ENCODE results near the gene HADHA.
"Not testable (repeated sequence)": the region's sequence is repeated elsewhere in the genome, so short reads cannot be mapped to it uniquely, and the experiment has no call there.

HADHA gene

GRCh38 chr2:26166541-26166940 is 77.9 kb downstream of the HADHA start:
- not testable (repeated sequence) for H3K4me1 ChIP-seq (ENCODE audit: control insufficient read depth, insufficient read depth, low read length, unreplicated experiment); H3K27ac ChIP-seq (ENCODE audit: low read depth, low read length); H3K4me3 ChIP-seq (ENCODE audit: low read depth, low read length); H3K36me3 ChIP-seq (ENCODE audit: insufficient read depth, low read length); H2AFZ ChIP-seq (ENCODE audit: low read length, unreplicated experiment); H3K27me3 ChIP-seq (ENCODE audit: insufficient read depth, low read length); H3K79me2 ChIP-seq (ENCODE audit: control insufficient read depth, insufficient read depth, low read length, unreplicated experiment)

- no peaks in the 10 kb centered on the region for H3K27me3 ChIP-seq (ENCODE audit: insufficient read depth, low read length)
- H3K27ac ChIP-seq (ENCODE audit: low read depth, low read length), result no peak overlapping the region
- H3K36me3 ChIP-seq (ENCODE audit: insufficient read depth, low read length), result no peaks in the 10 kb centered on the region
- H3K4me1 ChIP-seq (ENCODE audit: control insufficient read depth, insufficient read depth, low read length, unreplicated experiment), result no peaks in the 10 kb centered on the region
- H3K79me2 ChIP-seq (ENCODE audit: control insufficient read depth, insufficient read depth, low read length, unreplicated experiment), result no peaks in the 10 kb centered on the region
- no peak overlapping the region for H3K4me3 ChIP-seq (ENCODE audit: low read depth, low read length)
- H2AFZ ChIP-seq (ENCODE audit: low read length, unreplicated experiment), result no peak overlapping the region
These were observed 79.0 kb downstream of the HADHA start for GRCh38 chr2:26165403-26165802.

DNA sequence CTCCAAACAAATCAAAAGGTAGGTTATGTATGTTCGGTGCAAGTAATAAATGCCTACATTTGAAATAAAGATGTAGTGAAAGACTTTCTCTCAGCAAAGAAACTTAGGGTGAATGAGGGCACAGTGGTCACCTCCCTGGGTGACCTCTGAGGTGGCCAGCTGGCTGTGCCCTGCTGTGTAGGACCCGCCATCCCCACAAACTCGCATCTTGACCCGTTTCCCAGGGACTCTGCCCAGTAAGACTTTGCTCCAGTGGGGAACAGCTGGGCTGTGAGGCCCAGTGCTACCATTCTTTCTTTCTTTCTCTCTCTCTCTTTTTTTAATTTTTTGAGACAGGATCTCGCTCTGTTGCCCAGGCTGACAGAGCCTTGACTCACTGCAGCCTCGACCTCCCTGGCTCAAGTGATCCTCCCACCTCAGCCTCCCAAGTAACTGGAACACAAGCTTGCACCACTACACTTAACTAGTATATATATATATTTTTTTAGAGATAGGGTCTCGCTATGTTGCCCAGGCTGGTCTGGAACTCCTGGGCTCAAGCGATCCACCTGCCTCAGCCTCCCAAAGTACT is 79.7 kb downstream of the HADHA start:
- no peak overlapping the region for H3K27ac ChIP-seq (ENCODE audit: low read depth, low read length)
- H3K4me1 ChIP-seq (ENCODE audit: control insufficient read depth, insufficient read depth, low read length, unreplicated experiment), result no peaks in the 10 kb centered on the region
- H3K79me2 ChIP-seq (ENCODE audit: control insufficient read depth, insufficient read depth, low read length, unreplicated experiment), result no peaks in the 10 kb centered on the region
- H2AFZ ChIP-seq (ENCODE audit: low read length, unreplicated experiment), result no peak overlapping the region
- H3K4me3 ChIP-seq (ENCODE audit: low read depth, low read length), result no peak overlapping the region
- H3K36me3 ChIP-seq (ENCODE audit: insufficient read depth, low read length), result no peaks in the 10 kb centered on the region
- no peaks in the 10 kb centered on the region for H3K27me3 ChIP-seq (ENCODE audit: insufficient read depth, low read length)

DNA sequence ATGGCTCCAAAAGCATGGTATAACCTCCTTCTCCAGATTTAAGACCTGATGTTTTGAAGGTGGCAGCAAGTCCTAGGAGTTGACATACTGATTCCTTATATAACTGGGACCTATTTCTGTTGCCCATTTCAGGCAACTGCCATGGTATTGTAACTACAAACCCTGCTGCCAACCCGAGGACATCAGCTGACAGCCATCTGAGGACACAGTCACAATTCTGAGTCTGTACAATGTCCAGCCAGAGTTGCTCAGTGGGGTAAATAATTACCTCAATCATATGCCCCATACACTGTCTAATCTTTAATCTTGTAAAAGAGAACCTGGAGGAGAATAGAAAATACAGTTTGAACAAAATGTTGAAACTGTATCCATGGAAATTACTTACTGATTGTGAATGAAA is 80.2 kb downstream of the HADHA start:
- Histone ChIP-seq H3K36me3 (ENCODE audit: insufficient read depth, low read length) (no peaks in the 10 kb centered on the region), H3K79me2 (ENCODE audit: control insufficient read depth, insufficient read depth, low read length, unreplicated experiment) (no peaks in the 10 kb centered on the region), H3K4me1 (ENCODE audit: control insufficient read depth, insufficient read depth, low read length, unreplicated experiment) (no peaks in the 10 kb centered on the region), H3K4me3 (ENCODE audit: low read depth, low read length) (no peak overlapping the region), H3K27ac (ENCODE audit: low read depth, low read length) (no peak overlapping the region), H2AFZ (ENCODE audit: low read length, unreplicated experiment) (no peak overlapping the region), H3K27me3 (ENCODE audit: insufficient read depth, low read length) (no peaks in the 10 kb centered on the region)

GRCh38 chr2:26162963-26163362 is 81.5 kb downstream of the HADHA start:
- Histone ChIP-seq H3K4me3 (ENCODE audit: low read depth, low read length) (no peak overlapping the region), H3K4me1 (ENCODE audit: control insufficient read depth, insufficient read depth, low read length, unreplicated experiment) (no peaks in the 10 kb centered on the region), H3K79me2 (ENCODE audit: control insufficient read depth, insufficient read depth, low read length, unreplicated experiment) (no peaks in the 10 kb centered on the region), H2AFZ (ENCODE audit: low read length, unreplicated experiment) (no peak overlapping the region), H3K36me3 (ENCODE audit: insufficient read depth, low read length) (no peaks in the 10 kb centered on the region), H3K27ac (ENCODE audit: low read depth, low read length) (no peak overlapping the region), H3K27me3 (ENCODE audit: insufficient read depth, low read length) (no peaks in the 10 kb centered on the region)

GRCh38 chr2:26161926-26162325 is 82.5 kb downstream of the HADHA start:
- H3K79me2 ChIP-seq (ENCODE audit: control insufficient read depth, insufficient read depth, low read length, unreplicated experiment), result no peaks in the 10 kb centered on the region
- H3K4me1 ChIP-seq (ENCODE audit: control insufficient read depth, insufficient read depth, low read length, unreplicated experiment), result no peaks in the 10 kb centered on the region
- no peak overlapping the region for H3K4me3 ChIP-seq (ENCODE audit: low read depth, low read length)
- H2AFZ ChIP-seq (ENCODE audit: low read length, unreplicated experiment), result no peak overlapping the region
- H3K27ac ChIP-seq (ENCODE audit: low read depth, low read length), result no peak overlapping the region
- no peaks in the 10 kb centered on the region for H3K36me3 ChIP-seq (ENCODE audit: insufficient read depth, low read length)
- no peaks in the 10 kb centered on the region for H3K27me3 ChIP-seq (ENCODE audit: insufficient read depth, low read length)

DNA sequence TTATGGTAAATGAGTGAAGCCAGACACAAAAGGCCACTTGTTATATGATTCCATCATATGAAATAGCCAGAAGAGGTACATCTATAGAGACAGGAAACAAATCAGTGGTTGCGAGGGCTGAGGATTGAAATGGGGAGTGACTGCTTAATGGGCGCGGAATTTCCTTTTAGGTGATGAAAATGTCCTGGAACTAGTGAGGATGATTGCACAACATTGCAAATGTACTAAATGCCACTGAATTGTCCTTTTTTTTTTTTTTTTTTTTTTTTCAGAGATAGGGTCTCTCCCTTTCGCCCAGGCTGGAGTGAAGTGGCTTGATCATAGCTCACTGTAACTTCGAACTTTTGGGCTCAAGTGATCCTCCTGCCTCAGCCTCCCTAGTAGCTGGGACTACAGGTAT is 86.9 kb downstream of the HADHA start:
- Histone ChIP-seq H3K79me2 (ENCODE audit: control insufficient read depth, insufficient read depth, low read length, unreplicated experiment) (no peaks in the 10 kb centered on the region), H3K36me3 (ENCODE audit: insufficient read depth, low read length) (no peaks in the 10 kb centered on the region), H3K4me1 (ENCODE audit: control insufficient read depth, insufficient read depth, low read length, unreplicated experiment) (no peaks in the 10 kb centered on the region), H3K27me3 (ENCODE audit: insufficient read depth, low read length) (no peaks in the 10 kb centered on the region), H2AFZ (ENCODE audit: low read length, unreplicated experiment) (no peak overlapping the region), H3K27ac (ENCODE audit: low read depth, low read length) (no peak overlapping the region), H3K4me3 (ENCODE audit: low read depth, low read length) (no peak overlapping the region)

GRCh38 chr2:26150243-26150642 is 94.2 kb downstream of the HADHA start:
- Histone ChIP-seq H3K36me3 (ENCODE audit: insufficient read depth, low read length) (no peaks in the 10 kb centered on the region), H3K27ac (ENCODE audit: low read depth, low read length) (no peak overlapping the region), H2AFZ (ENCODE audit: low read length, unreplicated experiment) (no peak overlapping the region), H3K4me3 (ENCODE audit: low read depth, low read length) (no peak overlapping the region), H3K27me3 (ENCODE audit: insufficient read depth, low read length) (peaks cover 21% of the 10 kb centered on the region; the same call in 1 of the 2 replicates), H3K79me2 (ENCODE audit: control insufficient read depth, insufficient read depth, low read length, unreplicated experiment) (no peaks in the 10 kb centered on the region), H3K4me1 (ENCODE audit: control insufficient read depth, insufficient read depth, low read length, unreplicated experiment) (no peaks in the 10 kb centered on the region)

GRCh38 chr2:26148501-26148900 is 95.9 kb downstream of the HADHA start:
- peaks cover 21% of the 10 kb centered on the region; the same call in 1 of the 2 replicates for H3K27me3 ChIP-seq (ENCODE audit: insufficient read depth, low read length)
- H3K36me3 ChIP-seq (ENCODE audit: insufficient read depth, low read length), result no peaks in the 10 kb centered on the region
- H3K79me2 ChIP-seq (ENCODE audit: control insufficient read depth, insufficient read depth, low read length, unreplicated experiment), result no peaks in the 10 kb centered on the region
- H3K4me1 ChIP-seq (ENCODE audit: control insufficient read depth, insufficient read depth, low read length, unreplicated experiment), result no peaks in the 10 kb centered on the region
- no peak overlapping the region for H3K4me3 ChIP-seq (ENCODE audit: low read depth, low read length)
- no peak overlapping the region for H2AFZ ChIP-seq (ENCODE audit: low read length, unreplicated experiment)
- no peak overlapping the region for H3K27ac ChIP-seq (ENCODE audit: low read depth, low read length)

- Histone ChIP-seq H3K4me3 (ENCODE audit: low read depth, low read length) (no peak overlapping the region), H2AFZ (ENCODE audit: low read length, unreplicated experiment) (no peak overlapping the region), H3K79me2 (ENCODE audit: control insufficient read depth, insufficient read depth, low read length, unreplicated experiment) (no peaks in the 10 kb centered on the region), H3K27ac (ENCODE audit: low read depth, low read length) (no peak overlapping the region), H3K27me3 (ENCODE audit: insufficient read depth, low read length) (peaks cover 19% of the 10 kb centered on the region; the same call in 1 of the 2 replicates), H3K36me3 (ENCODE audit: insufficient read depth, low read length) (no peaks in the 10 kb centered on the region), H3K4me1 (ENCODE audit: control insufficient read depth, insufficient read depth, low read length, unreplicated experiment) (no peaks in the 10 kb centered on the region)
These were observed 99.3 kb downstream of the HADHA start for GRCh38 chr2:26144953-26145680.

DNA sequence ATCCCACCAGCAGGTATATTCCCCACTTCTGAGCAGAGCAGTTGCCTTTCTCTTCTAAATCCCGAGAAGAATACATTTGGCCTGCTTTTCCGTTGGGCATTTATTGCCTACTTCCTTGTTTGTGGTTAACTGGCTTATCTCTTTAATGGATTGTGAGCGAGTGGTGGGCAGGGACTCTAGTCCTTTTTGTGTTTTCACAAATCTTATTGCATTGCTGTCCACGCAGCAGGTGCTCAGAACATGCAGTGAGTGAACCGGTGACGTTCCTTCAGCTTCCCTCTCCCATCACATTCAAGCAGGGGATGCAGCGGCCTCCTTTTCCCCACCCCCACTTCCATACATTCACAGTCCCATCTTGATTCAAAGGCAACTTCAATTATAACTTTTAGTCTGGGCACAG is 100.4 kb downstream of the HADHA start:
- Histone ChIP-seq H3K79me2 (ENCODE audit: control insufficient read depth, insufficient read depth, low read length, unreplicated experiment) (no peaks in the 10 kb centered on the region), H2AFZ (ENCODE audit: low read length, unreplicated experiment) (no peak overlapping the region), H3K27me3 (ENCODE audit: insufficient read depth, low read length) (peaks cover 10% of the 10 kb centered on the region; the same call in 1 of the 2 replicates), H3K27ac (ENCODE audit: low read depth, low read length) (no peak overlapping the region), H3K4me1 (ENCODE audit: control insufficient read depth, insufficient read depth, low read length, unreplicated experiment) (no peaks in the 10 kb centered on the region), H3K36me3 (ENCODE audit: insufficient read depth, low read length) (no peaks in the 10 kb centered on the region), H3K4me3 (ENCODE audit: low read depth, low read length) (no peak overlapping the region)

Measured in ACC112 (cell line).